Astrocyte of the cerebellum (primary cell): ENCODE measurements around the gene ECT2L.

Experiments used
- DNase-seq: peaks from one replicate; pipeline ENCODE4 v3.0.0-alpha.2; 2011; ENCODE audit warnings: low read depth
- H3K4me3 ChIP-seq: 2 replicates; pipeline ENCODE4 v1.5.1; 2011; ENCODE audit warnings: mild to moderate bottlenecking, low read depth, low read length, moderate library complexity
- CTCF ChIP-seq: IDR thresholded peaks from 2 replicates; pipeline ENCODE4 v1.5.1; 2012; ENCODE audit warnings: low read length, low read depth, moderate library complexity, mild to moderate bottlenecking; ENCODE audit errors: missing control alignments
- in situ Hi-C: cut with HindIII; loops from 2 replicates; pipeline ENCODE4 v1.10.0; 2017; ENCODE audit warnings: low sequenced_read_pairs

ECT2L gene

GRCh38 chr6:138795809-138796603 is at the start of gene ECT2L:
Gene ECT2L, plus strand, starts transcription at chr6:138796087. Its CDS starts 17,188 bp downstream, at chr6:138813275.
- TF ChIP-seq CTCF = no peak
- DNase-seq = no peak
- H3K4me3 ChIP-seq = peak within 1 kb of the TSS; percentile 22
- in situ Hi-C loops = no loop called here

- H3K4me3 ChIP-seq = no peak overlapping the region
- in situ Hi-C loops = loop anchor here (25.0 kb wide), 1 partner anchor 340 kb away; the partner anchor contains the start of gene HEBP2
- no peak for DNase-seq
- TF ChIP-seq CTCF = no peak
These were observed 43.9 kb upstream of the ECT2L start for GRCh38 chr6:138752017-138752416.

- in situ Hi-C loops = loop anchor here (25.0 kb wide), 1 partner anchor 345 kb away; the partner anchor contains the start of gene HEBP2
- H3K4me3 ChIP-seq = no peak overlapping the region
- DNase-seq = no peak
- no peak for TF ChIP-seq CTCF
These were observed 38.8 kb upstream of the ECT2L start for GRCh38 chr6:138757136-138757535.

- peak; percentile 32 for TF ChIP-seq CTCF
- no peak overlapping the region for H3K4me3 ChIP-seq
- in situ Hi-C loops = loop anchor here (5.0 to 25.0 kb wide), 2 partner anchors 174 to 354 kb away; partner anchors contain the start of gene HEBP2
- DNase-seq = peak; percentile 39
These were observed 29.8 kb upstream of the ECT2L start for GRCh38 chr6:138765896-138766655.

- in situ Hi-C loops = loop anchor here (5.0 to 25.0 kb wide), 2 partner anchors 177 to 357 kb away; partner anchors contain the start of gene HEBP2
- no peak for TF ChIP-seq CTCF
- H3K4me3 ChIP-seq = no peak overlapping the region
- DNase-seq = no peak
These were observed 26.7 kb upstream of the ECT2L start for GRCh38 chr6:138769102-138769676.

GRCh38 chr6:138772596-138773176 is 23.2 kb upstream of the ECT2L start:
- no peak for DNase-seq
- TF ChIP-seq CTCF = no peak
- in situ Hi-C loops = loop anchor here (25.0 kb wide), 1 partner anchor 360 kb away; the partner anchor contains the start of gene HEBP2
- H3K4me3 ChIP-seq = peak overlapping the region; percentile 79
